H9 (cell line): ENCODE results near the gene MST1R. TPM values are rescaled to one million over a fixed set of nuclear protein-coding genes. Genes with fewer than 3 reads are reported as not detected.
A peak's percentile ranks its signal among the peaks of the same experiment; 100 is the strongest.

Source experiments
- DNase-seq: peaks from one replicate; pipeline ENCODE4 v3.0.0-alpha.2; 2017
- H2AFZ ChIP-seq: one replicate; pipeline ENCODE4 v1.6.1; 2013; ENCODE audit warnings: mild to moderate bottlenecking, low read length, control low read depth, moderate library complexity
- H2AK5ac ChIP-seq: 2 replicates; pipeline ENCODE4 v1.6.1; 2013; ENCODE audit warnings: low read length, control low read depth, mixed read lengths; ENCODE audit not compliant: insufficient read length
- H2BK120ac ChIP-seq: one replicate; pipeline ENCODE4 v1.6.1; 2013; ENCODE audit warnings: low read depth, mild to moderate bottlenecking, low read length, control low read depth, inconsistent platforms; ENCODE audit not compliant: poor library complexity, severe bottlenecking
- H2BK12ac ChIP-seq: 2 replicates; pipeline ENCODE4 v1.6.1; 2013; ENCODE audit warnings: low read length, control low read depth, mixed read lengths, low read depth; ENCODE audit not compliant: insufficient read length
- H2BK15ac ChIP-seq: 2 replicates; pipeline ENCODE4 v1.6.1; 2013; ENCODE audit warnings: low read depth, low read length, control low read depth
- H2BK20ac ChIP-seq: one replicate; pipeline ENCODE4 v1.6.1; 2013; ENCODE audit warnings: low read depth, mild to moderate bottlenecking, low read length, control low read depth, inconsistent platforms; ENCODE audit not compliant: poor library complexity, severe bottlenecking
- H2BK5ac ChIP-seq: 2 replicates; pipeline ENCODE4 v1.6.1; 2013; ENCODE audit warnings: low read length, control low read depth, mixed read lengths; ENCODE audit not compliant: insufficient read length
- H3K14ac ChIP-seq: 2 replicates; pipeline ENCODE4 v1.6.1; 2013; ENCODE audit warnings: low read length, control low read depth; ENCODE audit not compliant: insufficient read depth
- H3K18ac ChIP-seq: 2 replicates; pipeline ENCODE4 v1.6.1; 2013; ENCODE audit warnings: low read depth, mild to moderate bottlenecking, mixed read lengths, low read length, control low read depth; ENCODE audit not compliant: insufficient read length
- H3K23ac ChIP-seq: 2 replicates; pipeline ENCODE4 v1.6.1; 2013; ENCODE audit warnings: low read length, control low read depth, mixed read lengths, low read depth; ENCODE audit not compliant: insufficient read length
- H3K23me2 ChIP-seq: 2 replicates; pipeline ENCODE4 v1.6.1; 2013; ENCODE audit warnings: low read depth, mild to moderate bottlenecking, mixed read lengths, low read length, control low read depth; ENCODE audit not compliant: insufficient read length, poor library complexity, severe bottlenecking
- H3K27ac ChIP-seq: 2 replicates; pipeline ENCODE4 v1.5.1; 2013; ENCODE audit warnings: low read length, control low read depth, mixed read lengths, low read depth; ENCODE audit not compliant: insufficient read length
- H3K27me3 ChIP-seq: 2 replicates; pipeline ENCODE4 v1.6.1; 2013; ENCODE audit warnings: low read length, control low read depth, inconsistent platforms; ENCODE audit not compliant: insufficient read depth
- H3K4ac ChIP-seq: 2 replicates; pipeline ENCODE4 v1.6.1; 2013; ENCODE audit warnings: low read depth, mild to moderate bottlenecking, control low read depth, inconsistent platforms, low read length, moderate library complexity
- H3K4me1 ChIP-seq: 2 replicates; pipeline ENCODE4 v1.6.1; 2013; ENCODE audit warnings: low read length, control low read depth, inconsistent platforms; ENCODE audit not compliant: insufficient read depth
- H3K4me2 ChIP-seq: 2 replicates; pipeline ENCODE4 v1.6.1; 2013; ENCODE audit warnings: low read length, control low read depth, mixed read lengths; ENCODE audit not compliant: insufficient read length, insufficient read depth
- H3K56ac ChIP-seq: 2 replicates; pipeline ENCODE4 v1.6.1; 2013; ENCODE audit warnings: low read depth, mild to moderate bottlenecking, mixed read lengths, low read length, control low read depth; ENCODE audit not compliant: insufficient read length
- H3K79me1 ChIP-seq: 2 replicates; pipeline ENCODE4 v1.6.1; 2013; ENCODE audit warnings: low read depth, mild to moderate bottlenecking, moderate library complexity, low read length, control low read depth, inconsistent platforms; ENCODE audit not compliant: insufficient read depth, poor library complexity, severe bottlenecking
- H3K79me2 ChIP-seq: 2 replicates; pipeline ENCODE4 v1.6.1; 2013; ENCODE audit warnings: low read length, control low read depth, inconsistent platforms; ENCODE audit not compliant: insufficient read depth
- H3K9ac ChIP-seq: 2 replicates; pipeline ENCODE4 v1.6.1; 2013; ENCODE audit warnings: low read length, control low read depth, mixed read lengths; ENCODE audit not compliant: insufficient read length; ENCODE audit errors: extremely low read depth
- H3K9me3 ChIP-seq: one replicate; pipeline ENCODE4 v1.6.1; 2013; ENCODE audit warnings: low read depth, low read length, inconsistent platforms; ENCODE audit not compliant: control insufficient read depth
- H3T11ph ChIP-seq: one replicate; pipeline ENCODE4 v1.6.1; 2013; ENCODE audit warnings: mild to moderate bottlenecking, low read length, control low read depth, inconsistent platforms
- H4K20me1 ChIP-seq: one replicate; pipeline ENCODE4 v1.6.1; 2013; ENCODE audit not compliant: control insufficient read depth, insufficient read length, insufficient read depth
- H4K5ac ChIP-seq: 2 replicates; pipeline ENCODE4 v1.6.1; 2013; ENCODE audit warnings: low read depth, mild to moderate bottlenecking, mixed read lengths, low read length, control low read depth; ENCODE audit not compliant: insufficient read length
- H4K8ac ChIP-seq: replicated peaks from 2 replicates; pipeline ENCODE4 v1.6.1; 2013; ENCODE audit warnings: low read length, control low read depth, mixed read lengths, low read depth; ENCODE audit not compliant: insufficient read length
- H4K91ac ChIP-seq: 2 replicates; pipeline ENCODE4 v1.6.1; 2013; ENCODE audit warnings: low read depth, mild to moderate bottlenecking, moderate library complexity, mixed read lengths, low read length, control low read depth; ENCODE audit not compliant: insufficient read length
- H3K27ac Mint-ChIP-seq, 3 experiments: 2 replicates in 2 of 3; 3 replicates in 1 of 3; pipeline ENCODE4 v1.8.0; 2020 to 2021; ENCODE audit warnings: mixed read lengths in 3 of 3, mild to moderate bottlenecking in 1 of 3, moderate library complexity in 1 of 3
- H3K27me3 Mint-ChIP-seq: 2 replicates; pipeline ENCODE4 v1.8.0; 2021; ENCODE audit warnings: low read depth, mild to moderate bottlenecking, moderate library complexity, mixed read lengths
- H3K36me3 Mint-ChIP-seq, 3 experiments: 2 replicates in 2 of 3; 3 replicates in 1 of 3; pipeline ENCODE4 v1.8.0; 2020 to 2021; ENCODE audit warnings: low read depth in 3 of 3, mixed read lengths in 3 of 3; ENCODE audit not compliant: insufficient read depth in 1 of 3
- H3K4me1 Mint-ChIP-seq, 2 experiments: 2 replicates each; pipeline ENCODE4 v1.8.0; 2020; ENCODE audit warnings: mixed read lengths in 2 of 2
- H3K4me3 Mint-ChIP-seq, 2 experiments: 2 replicates in 1 of 2; 3 replicates in 1 of 2; pipeline ENCODE4 v1.8.0; 2020 to 2021; ENCODE audit warnings: mild to moderate bottlenecking in 2 of 2, mixed read lengths in 2 of 2, moderate library complexity in 1 of 2
- H3K9me3 Mint-ChIP-seq, 2 experiments: 2 replicates in 1 of 2; 3 replicates in 1 of 2; pipeline ENCODE4 v1.8.0; 2020; ENCODE audit warnings: mild to moderate bottlenecking in 2 of 2, mixed read lengths in 2 of 2, moderate library complexity in 1 of 2
- CTCF ChIP-seq: fragments of 200-600 bp; sonication (generic); conservative IDR thresholded peaks from 3 replicates; pipeline ENCODE4 v1.8.0; 2021; ENCODE audit warnings: antibody characterized with exemption, mild to moderate bottlenecking
- WGBS: extraction: QIAGEN DNeasy Blood & Tissue Kit; methylation state at CpG from one replicate; pipeline ENCODE4 v1.1.7; 2013; ENCODE audit warnings: missing lambda C conversion rate, low lambda C conversion rate, mixed read lengths; ENCODE audit not compliant: insufficient read length; ENCODE audit errors: extremely low coverage; 5-methylcytosine and 5-hydroxymethylcytosine counted together
- total RNA-seq: library from RNA; stranded (reverse); gene quantifications from 2 replicates; pipeline ENCODE4 v1.2.1, GENCODE V29; 2021

MST1R gene
- total RNA-seq, 1 experiment from 2014 or later = 4.9 TPM

- Histone ChIP-seq H4K8ac (no peak overlapping the region), H4K20me1 (no peaks in the 10 kb centered on the region), H2BK20ac (no peak overlapping the region), H3K4me1 (peaks cover 10% of the 10 kb centered on the region; the same call in 1 of the 2 replicates), H2BK15ac (no peak overlapping the region), H4K5ac (no peak overlapping the region), H3K9me3 (no peaks in the 10 kb centered on the region), H3K14ac (no peak overlapping the region), H4K91ac (no peak overlapping the region), H3K9ac (peak overlapping the region; percentile 3), H3K23ac (no peak overlapping the region), H2BK12ac (no peak overlapping the region), H3K79me2 (no peaks in the 10 kb centered on the region), H3K4me2 (peak overlapping the region; percentile 43), H3K23me2 (peaks cover 7% of the 10 kb centered on the region), H2AFZ (no peak overlapping the region), H3K18ac (no peak overlapping the region), H2BK120ac (no peak overlapping the region), H3K56ac (no peak overlapping the region), H3K27ac (no peak overlapping the region), H3T11ph (no peak overlapping the region), H3K4ac (no peak overlapping the region), H2BK5ac (no peak overlapping the region), H3K79me1 (no peaks in the 10 kb centered on the region), H2AK5ac (no peak overlapping the region), H3K27me3 (no peaks in the 10 kb centered on the region)
- TF ChIP-seq CTCF = no peak
- peak; percentile 69 for DNase-seq
- peak overlapping the region; percentile 70 to 83 for H3K4me3 Mint-ChIP-seq
- no peaks in the 10 kb centered on the region for H3K9me3 Mint-ChIP-seq
- H3K36me3 Mint-ChIP-seq = no peaks in the 10 kb centered on the region; a peak in 1 of 7 replicates
- H3K27me3 Mint-ChIP-seq = peaks cover 25% of the 10 kb centered on the region
- peaks cover 33 to 54% of the 10 kb centered on the region in 2 experiments for H3K4me1 Mint-ChIP-seq
- no CpG with 5 or more reads among the region's 23 CpGs for WGBS
- peak overlapping the region in 2 of 3 experiments; percentile 23 to 91; a peak in 3 of 7 replicates for H3K27ac Mint-ChIP-seq
Measured at GRCh38 chr3:49868862-49869466, 34.7 kb downstream of the MST1R start.
